HEK293 (cell line): ENCODE measurements around the gene CXCL16.

Experiments
- ATF2 ChIP-seq: fragments of 450-650 bp; formaldehyde crosslinking; IDR thresholded peaks from 2 replicates; pipeline ENCODE4 v1.5.1; 2016; ENCODE audit warnings: missing biosample characterization, missing genetic modification characterization, low read depth
- CTCF ChIP-seq: fragments of 450-650 bp; formaldehyde crosslinking; IDR thresholded peaks from 2 replicates; pipeline ENCODE4 v1.5.1; 2016; ENCODE audit warnings: missing biosample characterization, missing genetic modification characterization
- EGR2 ChIP-seq: fragments of 450-650 bp; formaldehyde crosslinking; IDR thresholded peaks from 2 replicates; pipeline ENCODE4 v1.5.1; 2016; ENCODE audit warnings: low read depth, missing biosample characterization, missing genetic modification characterization
- MZF1 ChIP-seq: fragments of 450-650 bp; formaldehyde crosslinking; IDR thresholded peaks from 2 replicates; pipeline ENCODE4 v1.5.1; 2017; ENCODE audit warnings: missing biosample characterization, missing genetic modification characterization, borderline replicate concordance
- PRDM6 ChIP-seq: fragments of 450-650 bp; formaldehyde crosslinking; IDR thresholded peaks from 2 replicates; pipeline ENCODE4 v1.5.1; 2017; ENCODE audit warnings: missing biosample characterization, missing genetic modification characterization
- REPIN1 ChIP-seq: fragments of 450-650 bp; formaldehyde crosslinking; IDR thresholded peaks from 2 replicates; pipeline ENCODE4 v1.5.1; 2017; ENCODE audit warnings: missing biosample characterization, missing genetic modification characterization, low read depth
- TRIM28 ChIP-seq: IDR thresholded peaks from 2 replicates; pipeline ENCODE4 v1.6.1; 2011; ENCODE audit warnings: low read length, control low read depth, borderline replicate concordance
- ZNF146 ChIP-seq: fragments of 450-650 bp; formaldehyde crosslinking; IDR thresholded peaks from 2 replicates; pipeline ENCODE4 v1.5.1; 2016; ENCODE audit warnings: missing biosample characterization, missing genetic modification characterization
- ZNF19 ChIP-seq: fragments of 450-650 bp; formaldehyde crosslinking; IDR thresholded peaks from 2 replicates; pipeline ENCODE4; 2016; ENCODE audit warnings: missing biosample characterization, missing genetic modification characterization, low read depth
- ZNF274 ChIP-seq, 2 experiments: fragments of 200-500 bp in 1 of 2; fragments of 450-650 bp in 1 of 2; sonication (Bioruptor generic) in 1 of 2; formaldehyde crosslinking in 1 of 2; IDR thresholded peaks; 2 replicates each; pipeline versions ENCODE4 v1.5.1 to v1.6.1; 2014 to 2016; ENCODE audit warnings: borderline replicate concordance in 1 of 2, inconsistent platforms in 1 of 2, low read length in 1 of 2, missing biosample characterization in 1 of 2, missing genetic modification characterization in 1 of 2
- ZNF423 ChIP-seq: fragments of 450-650 bp; formaldehyde crosslinking; IDR thresholded peaks from 2 replicates; pipeline ENCODE4 v1.5.1; 2016; ENCODE audit warnings: missing biosample characterization, missing genetic modification characterization
- ZNF76 ChIP-seq: fragments of 450-650 bp; formaldehyde crosslinking; IDR thresholded peaks from 2 replicates; pipeline ENCODE4; 2016; ENCODE audit warnings: low read depth, missing biosample characterization, missing genetic modification characterization, borderline replicate concordance

- TF ChIP-seq ZNF146 (tag by site-specific recombination) (no peak), TRIM28 (no peak), REPIN1 (tag by site-specific recombination) (no peak), CTCF (tag by site-specific recombination) (0 out of 2 replicates have a peak, but pooled peaks have one; percentile 8), MZF1 (tag by site-specific recombination) (no peak), ATF2 (no peak), ZNF423 (tag by site-specific recombination) (no peak), PRDM6 (tag by site-specific recombination) (no peak), ZNF274 (IDR thresholded peaks at IDR 0.05; ENCODE audit: low read length) (no peak), ZNF274 (tag by site-specific recombination; IDR thresholded peaks at IDR 0.05; ENCODE audit: borderline replicate concordance) (no peak), EGR2 (tag by site-specific recombination) (no peak), ZNF19 (tag by site-specific recombination) (no peak), ZNF76 (no peak)
Measured at GRCh38 chr17:4733073-4733531, 6.6 kb downstream of the CXCL16 start.
